Omental fat pad (tissue), 4 donors: ENCODE results near the gene ARHGDIA. TPM values are rescaled to one million over a fixed set of nuclear protein-coding genes. Genes with fewer than 3 reads are reported as not detected.

Source experiments
- ATAC-seq: fragments of 150-250 bp; one replicate; pipeline ENCODE4 v1.9.1; 2016; ENCODE audit warnings: mild to moderate bottlenecking, moderate library complexity; ENCODE audit not compliant: low FRiP score
- DNase-seq: peaks from one replicate; pipeline ENCODE4 v3.0.0-alpha.2; 2019; ENCODE audit warnings: low spot score
- CTCF ChIP-seq, 3 donors: fragments of 450-650 bp; IDR thresholded peaks; one replicate each; pipeline ENCODE4 v1.5.1; 2016 to 2017; ENCODE audit warnings: antibody characterized with exemption in 3 of 3, mild to moderate bottlenecking in 3 of 3, moderate library complexity in 2 of 3
- total RNA-seq, 4 donors: library from RNA; depleted of rRNA; stranded (reverse); fragments of >200 nt; gene quantifications; one replicate each; pipeline ENCODE4 v1.1.0, GENCODE V29; 2016

Gene ARHGDIA
- total RNA-seq, 4 donors from 2014 or later = 125 to 250 (median 161) TPM

GRCh38 chr17:81909966-81910839, 39.1 kb upstream of the ARHGDIA start:
- TF ChIP-seq CTCF (IDR thresholded peaks at IDR 0.05) = no peak
- DNase-seq (no peak), ATAC-seq (no peak)

- TF ChIP-seq CTCF (IDR thresholded peaks at IDR 0.05) = no peak
- DNase-seq (no peak), ATAC-seq (no peak)
These were observed 38.1 kb upstream of the ARHGDIA start for GRCh38 chr17:81909231-81909630.

- no peak for ATAC-seq
- no peak for TF ChIP-seq CTCF (IDR thresholded peaks at IDR 0.05)
- no peak for DNase-seq
These were observed 37.7 kb upstream of the ARHGDIA start for GRCh38 chr17:81908793-81909192.

GRCh38 chr17:81907219-81908145, 36.3 kb upstream of the ARHGDIA start:
- no peak for ATAC-seq

GRCh38 chr17:81906476-81907218, 35.5 kb upstream of the ARHGDIA start:
- TF ChIP-seq CTCF (IDR thresholded peaks at IDR 0.05) = no peak
- ATAC-seq = no peak
- DNase-seq = no peak

More at GRCh38 chr17:81907219-81908145, 36.3 kb upstream of the ARHGDIA start:
- no peak for DNase-seq
- TF ChIP-seq CTCF (IDR thresholded peaks at IDR 0.05) = no peak

- TF ChIP-seq CTCF (IDR thresholded peaks at IDR 0.05) = no peak
- ATAC-seq (no peak), DNase-seq (no peak)
These were observed 34.9 kb upstream of the ARHGDIA start for GRCh38 chr17:81905993-81906392.
